GM23338 (cell line): ENCODE results near the gene NPS. TPM values are rescaled to one million over a fixed set of nuclear protein-coding genes. Genes with fewer than 3 reads are reported as not detected.

Experiments used
- CTCF ChIP-seq, 2 experiments: fragments of 200-600 bp in 1 of 2; sonication (generic) in 1 of 2; conservative IDR thresholded peaks; 2 replicates each; pipeline versions ENCODE4 v1.5.1 to v1.6.1; 2016 to 2017; ENCODE audit warnings: antibody characterized with exemption in 2 of 2, low read depth in 2 of 2, mild to moderate bottlenecking in 2 of 2, moderate library complexity in 1 of 2
- EZH2 ChIP-seq: fragments of 200-600 bp; sonication (generic); IDR thresholded peaks from one replicate; pipeline ENCODE4 v1.8.0; 2017; ENCODE audit warnings: antibody characterized with exemption, mild to moderate bottlenecking, low read depth; ENCODE audit not compliant: unreplicated experiment
- NANOG ChIP-seq: IDR thresholded peaks from 2 replicates; pipeline ENCODE4 v1.6.1; 2016; ENCODE audit warnings: antibody characterized with exemption, borderline replicate concordance
- ZNF114 ChIP-seq: fragments of 250-450 bp; sonication (Bioruptor Pico); IDR thresholded peaks from 2 replicates; pipeline ENCODE4 v1.5.0; 2020; ENCODE audit warnings: mild to moderate bottlenecking, moderate library complexity
- ZNF331 ChIP-seq: fragments of 250-450 bp; sonication (Bioruptor Pico); IDR thresholded peaks from 2 replicates; pipeline ENCODE4 v1.5.0; 2020; ENCODE audit warnings: low read depth, mild to moderate bottlenecking, moderate library complexity
- ZNF462 ChIP-seq: fragments of 250-450 bp; sonication (Bioruptor Pico); IDR thresholded peaks from 2 replicates; pipeline ENCODE4 v1.5.0; 2020; ENCODE audit warnings: mild to moderate bottlenecking, moderate library complexity
- polyA plus RNA-seq: library from polyadenylated mRNA; unstranded; fragments of >200 nt; fragmentation: Nextera tagmentation; extraction: Ambion mirVana; gene quantifications from 2 replicates; pipeline ENCODE4 v1.2.1, GENCODE V29; 2016
- total RNA-seq: library from RNA; depleted of rRNA; stranded (reverse); fragments of >200 nt; shearing (Covaris generic); gene quantifications from 2 replicates; pipeline ENCODE4 v1.2.3, GENCODE V29; 2014
- TF ChIP-seq, protein P1 (sequence below): IDR thresholded peaks from one replicate; pipeline ENCODE4 v1.6.1; 2018; ENCODE audit warnings: antibody characterized with exemption; ENCODE audit not compliant: unreplicated experiment

NPS gene
- total and polyA plus RNA-seq, 2 experiments from 2014 or later: not detected

- TF ChIP-seq ZNF462 (no peak), CTCF (conservative IDR thresholded peaks at IDR 0.05; ENCODE audit: low read depth in 2 of 2) (no peak), NANOG (no peak), ZNF114 (CRISPR knock-in tag) (no peak), EZH2 (no peak), ZNF331 (CRISPR knock-in tag) (no peak)
- TF ChIP-seq, protein P1, sequence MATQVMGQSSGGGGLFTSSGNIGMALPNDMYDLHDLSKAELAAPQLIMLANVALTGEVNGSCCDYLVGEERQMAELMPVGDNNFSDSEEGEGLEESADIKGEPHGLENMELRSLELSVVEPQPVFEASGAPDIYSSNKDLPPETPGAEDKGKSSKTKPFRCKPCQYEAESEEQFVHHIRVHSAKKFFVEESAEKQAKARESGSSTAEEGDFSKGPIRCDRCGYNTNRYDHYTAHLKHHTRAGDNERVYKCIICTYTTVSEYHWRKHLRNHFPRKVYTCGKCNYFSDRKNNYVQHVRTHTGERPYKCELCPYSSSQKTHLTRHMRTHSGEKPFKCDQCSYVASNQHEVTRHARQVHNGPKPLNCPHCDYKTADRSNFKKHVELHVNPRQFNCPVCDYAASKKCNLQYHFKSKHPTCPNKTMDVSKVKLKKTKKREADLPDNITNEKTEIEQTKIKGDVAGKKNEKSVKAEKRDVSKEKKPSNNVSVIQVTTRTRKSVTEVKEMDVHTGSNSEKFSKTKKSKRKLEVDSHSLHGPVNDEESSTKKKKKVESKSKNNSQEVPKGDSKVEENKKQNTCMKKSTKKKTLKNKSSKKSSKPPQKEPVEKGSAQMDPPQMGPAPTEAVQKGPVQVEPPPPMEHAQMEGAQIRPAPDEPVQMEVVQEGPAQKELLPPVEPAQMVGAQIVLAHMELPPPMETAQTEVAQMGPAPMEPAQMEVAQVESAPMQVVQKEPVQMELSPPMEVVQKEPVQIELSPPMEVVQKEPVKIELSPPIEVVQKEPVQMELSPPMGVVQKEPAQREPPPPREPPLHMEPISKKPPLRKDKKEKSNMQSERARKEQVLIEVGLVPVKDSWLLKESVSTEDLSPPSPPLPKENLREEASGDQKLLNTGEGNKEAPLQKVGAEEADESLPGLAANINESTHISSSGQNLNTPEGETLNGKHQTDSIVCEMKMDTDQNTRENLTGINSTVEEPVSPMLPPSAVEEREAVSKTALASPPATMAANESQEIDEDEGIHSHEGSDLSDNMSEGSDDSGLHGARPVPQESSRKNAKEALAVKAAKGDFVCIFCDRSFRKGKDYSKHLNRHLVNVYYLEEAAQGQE: no peak
Observed at GRCh38 chr10:127569210-127569609, 20.1 kb downstream of the NPS start (continued).
